HEK293T (cell line): Measurements from ENCODE around the gene ARAP1.
A peak's percentile ranks its signal among the peaks of the same experiment; 100 is the strongest.

Source experiments
- CTCF ChIA-PET: fragments of 350-600 bp; formaldehyde crosslinking; extraction: SDS; loops from one replicate; lab custom pipeline; 2021; ENCODE audit warnings: antibody characterized with exemption, inconsistent platforms; lab: Yijun Ruan, JAX
- POLR2A ChIA-PET: fragments of 350-600 bp; formaldehyde crosslinking; extraction: SDS; loops from one replicate; lab custom pipeline; 2020; ENCODE audit warnings: antibody characterized with exemption, inconsistent platforms; lab: Yijun Ruan, JAX
- DNase-seq: peaks from one replicate; pipeline ENCODE4 v3.0.0; 2012; ENCODE audit warnings: mixed read lengths; ENCODE audit errors: extremely low spot score
- ARNT ChIP-seq: fragments of 450-650 bp; IDR thresholded peaks from 2 replicates; pipeline ENCODE4 v1.6.1; 2017; ENCODE audit warnings: mild to moderate bottlenecking
- BHLHE40 ChIP-seq: fragments of 450-650 bp; IDR thresholded peaks from 2 replicates; pipeline ENCODE4 v1.6.1; 2016; ENCODE audit warnings: mild to moderate bottlenecking, moderate library complexity, borderline replicate concordance
- CTBP1 ChIP-seq: fragments of 450-650 bp; IDR thresholded peaks from 2 replicates; pipeline ENCODE4 v1.6.1; 2016; ENCODE audit warnings: borderline replicate concordance
- ELF4 ChIP-seq: fragments of 450-650 bp; IDR thresholded peaks from 2 replicates; pipeline ENCODE4 v1.6.1; 2017; ENCODE audit warnings: antibody characterized with exemption
- FOXA1 ChIP-seq: fragments of 450-650 bp; IDR thresholded peaks from 2 replicates; pipeline ENCODE4 v1.6.1; 2016; ENCODE audit warnings: mild to moderate bottlenecking
- FOXK2 ChIP-seq: fragments of 450-650 bp; IDR thresholded peaks from 2 replicates; pipeline ENCODE4 v1.6.1; 2016; ENCODE audit warnings: mild to moderate bottlenecking
- FOXM1 ChIP-seq: fragments of 450-650 bp; IDR thresholded peaks from 2 replicates; pipeline ENCODE4 v1.6.1; 2017; ENCODE audit warnings: mild to moderate bottlenecking, borderline replicate concordance
- HDGF ChIP-seq: fragments of 450-650 bp; IDR thresholded peaks from 2 replicates; pipeline ENCODE4 v1.6.1; 2017; ENCODE audit warnings: antibody characterized with exemption, borderline replicate concordance
- L3MBTL2 ChIP-seq: fragments of 450-650 bp; conservative IDR thresholded peaks from 2 replicates; pipeline ENCODE4 v1.6.1; 2016; ENCODE audit warnings: mild to moderate bottlenecking
- LEF1 ChIP-seq: fragments of 450-650 bp; IDR thresholded peaks from 2 replicates; pipeline ENCODE4 v1.6.1; 2017; ENCODE audit warnings: mild to moderate bottlenecking, borderline replicate concordance
- NFRKB ChIP-seq: fragments of 450-650 bp; IDR thresholded peaks from 2 replicates; pipeline ENCODE4 v1.6.1; 2016; ENCODE audit warnings: mild to moderate bottlenecking, moderate library complexity
- PKNOX1 ChIP-seq: fragments of 450-650 bp; IDR thresholded peaks from 2 replicates; pipeline ENCODE4 v1.6.1; 2016
- SP1 ChIP-seq: fragments of 450-650 bp; IDR thresholded peaks from 2 replicates; pipeline ENCODE4 v1.6.1; 2017
- SUZ12 ChIP-seq: fragments of 450-650 bp; IDR thresholded peaks from 2 replicates; pipeline ENCODE4 v1.6.1; 2016; ENCODE audit warnings: mild to moderate bottlenecking
- TARDBP ChIP-seq: fragments of 450-650 bp; IDR thresholded peaks from 2 replicates; pipeline ENCODE4 v1.6.1; 2016
- ZNF384 ChIP-seq: fragments of 450-650 bp; IDR thresholded peaks from 2 replicates; pipeline ENCODE4 v1.6.1; 2016

ARAP1 gene

GRCh38 chr11:72759468-72759985 is 7.3 kb upstream of the ARAP1 start:
- TF ChIP-seq PKNOX1 (peak; percentile 44), ELF4 (no peak), FOXA1 (no peak), TARDBP (no peak)
- ChIA-PET CTCF (interaction anchor here (0.7 kb wide), 1 partner anchor 75 kb away, joined by 6 read pairs; no protein-coding TSS in a partner anchor), POLR2A (interaction anchor here (0.6 to 1.5 kb wide), 2 partner anchors 27 to 34 kb away, joined by 3 to 4 read pairs; partner anchors contain the start of gene STARD10)
- no peak for DNase-seq

GRCh38 chr11:72758690-72759389 is 6.6 kb upstream of the ARAP1 start:
- DNase-seq = peak; percentile 27
- TF ChIP-seq LEF1 = no peak
- no peak for TF ChIP-seq FOXM1
- TF ChIP-seq HDGF = no peak
- TF ChIP-seq SUZ12 = no peak
- no peak for TF ChIP-seq CTBP1
- no peak for TF ChIP-seq L3MBTL2
- TF ChIP-seq FOXA1 = no peak
- TF ChIP-seq TARDBP = no peak
- no peak for TF ChIP-seq FOXK2
- no peak for TF ChIP-seq ZNF384
- TF ChIP-seq PKNOX1 = no peak
- TF ChIP-seq ARNT = no peak
- no peak for TF ChIP-seq NFRKB
- no peak for TF ChIP-seq ELF4
- no peak for TF ChIP-seq BHLHE40
- no peak for TF ChIP-seq SP1
- ChIA-PET POLR2A (interaction anchor here (0.6 to 1.5 kb wide), 2 partner anchors 28 to 35 kb away, joined by 3 to 4 read pairs; partner anchors contain the start of gene STARD10), CTCF (interaction anchor here (0.7 kb wide), 1 partner anchor 74 kb away, joined by 6 read pairs; no protein-coding TSS in a partner anchor)

GRCh38 chr11:72758304-72758689 is 6.1 kb upstream of the ARAP1 start:
- CTCF ChIA-PET = no interaction called here
- no peak for DNase-seq
- POLR2A ChIA-PET = no interaction called here
- TF ChIP-seq FOXA1 = no peak
- TF ChIP-seq LEF1 = no peak
- TF ChIP-seq ELF4 = no peak
- no peak for TF ChIP-seq FOXM1
- no peak for TF ChIP-seq L3MBTL2
- no peak for TF ChIP-seq BHLHE40
- no peak for TF ChIP-seq CTBP1
- no peak for TF ChIP-seq NFRKB
- no peak for TF ChIP-seq PKNOX1
- no peak for TF ChIP-seq ZNF384
- TF ChIP-seq FOXK2 = no peak
- TF ChIP-seq ARNT = no peak
- TF ChIP-seq SUZ12 = no peak
- TF ChIP-seq SP1 = no peak
- no peak for TF ChIP-seq HDGF
- no peak for TF ChIP-seq TARDBP

GRCh38 chr11:72755713-72756285 is 3.6 kb upstream of the ARAP1 start:
- DNase-seq = no peak
- CTCF ChIA-PET = no interaction called here
- TF ChIP-seq ARNT (no peak), L3MBTL2 (no peak), LEF1 (no peak), HDGF (no peak), PKNOX1 (no peak), ZNF384 (no peak), BHLHE40 (no peak), CTBP1 (no peak), ELF4 (no peak), SUZ12 (no peak), FOXA1 (no peak), SP1 (no peak), TARDBP (no peak)
- POLR2A ChIA-PET = no interaction called here

- TF ChIP-seq ZNF384 (no peak), HDGF (no peak), ARNT (no peak), PKNOX1 (no peak), FOXK2 (no peak), NFRKB (no peak), SUZ12 (no peak), FOXM1 (no peak), BHLHE40 (no peak), SP1 (no peak), LEF1 (no peak), L3MBTL2 (no peak), FOXA1 (no peak), CTBP1 (no peak), TARDBP (no peak)
- no peak for DNase-seq
- POLR2A ChIA-PET = no interaction called here
- CTCF ChIA-PET = no interaction called here
Observed at GRCh38 chr11:72754544-72755155, 2.4 kb upstream of the ARAP1 start.
